HG03139 (cell line): ENCODE results near the gene MYH15.

Source experiments
- ATAC-seq: cut with Tn5 transposase; IDR thresholded peaks from one replicate; pipeline ENCODE4 v1.9.1; 2021; ENCODE audit not compliant: unreplicated experiment

MYH15 gene

DNA sequence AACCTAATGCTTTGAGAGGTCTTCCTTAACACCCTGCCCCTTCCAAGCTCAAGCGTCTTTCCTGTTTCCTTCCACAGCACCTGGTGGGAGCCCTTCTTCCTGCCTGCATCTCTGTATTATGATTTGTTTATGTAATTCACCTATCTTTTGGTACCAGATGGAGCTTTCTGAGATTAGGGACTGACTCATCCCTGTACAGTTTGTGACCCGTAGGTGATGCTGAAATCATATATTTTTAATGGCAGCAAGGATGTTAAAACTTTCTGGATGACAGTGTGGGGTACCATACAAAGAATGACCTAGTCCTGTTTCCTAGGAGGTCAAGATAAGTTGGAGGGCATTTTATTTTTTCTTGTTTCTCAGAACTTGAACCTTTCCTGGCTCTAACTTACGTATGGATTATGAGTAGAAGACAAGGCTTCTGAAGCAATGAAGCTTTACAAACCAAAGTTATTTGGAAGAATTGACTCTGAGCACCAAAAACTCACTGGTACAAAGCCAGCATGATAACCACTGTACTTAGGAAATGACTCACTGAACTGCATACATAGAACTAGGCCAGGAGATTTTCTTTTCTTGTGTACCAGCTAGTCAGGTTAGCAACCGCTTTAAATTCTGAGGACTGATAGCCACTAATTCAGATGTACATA is 167.4 kb downstream of the MYH15 start:
- no peak for ATAC-seq

DNA sequence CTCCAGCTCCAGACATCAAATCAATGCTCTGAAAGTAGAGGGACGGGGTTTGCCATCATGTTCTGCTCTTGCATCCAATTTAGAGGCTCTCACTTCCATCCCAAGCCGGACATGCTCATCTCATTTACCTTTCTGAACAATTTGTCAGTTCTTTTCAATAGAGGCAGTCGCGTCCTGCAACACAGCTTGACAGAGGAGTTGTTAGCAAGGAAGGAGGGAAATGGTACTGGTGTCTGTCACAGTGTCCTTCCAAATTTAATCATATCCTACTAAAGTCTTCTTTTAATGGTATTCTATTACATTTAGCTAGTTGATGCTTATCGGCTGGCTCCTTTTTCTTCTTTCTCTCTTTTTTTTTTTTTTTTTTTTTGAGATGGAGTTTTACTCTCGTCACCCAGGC is 168.5 kb downstream of the MYH15 start:
- ATAC-seq: no peak

DNA sequence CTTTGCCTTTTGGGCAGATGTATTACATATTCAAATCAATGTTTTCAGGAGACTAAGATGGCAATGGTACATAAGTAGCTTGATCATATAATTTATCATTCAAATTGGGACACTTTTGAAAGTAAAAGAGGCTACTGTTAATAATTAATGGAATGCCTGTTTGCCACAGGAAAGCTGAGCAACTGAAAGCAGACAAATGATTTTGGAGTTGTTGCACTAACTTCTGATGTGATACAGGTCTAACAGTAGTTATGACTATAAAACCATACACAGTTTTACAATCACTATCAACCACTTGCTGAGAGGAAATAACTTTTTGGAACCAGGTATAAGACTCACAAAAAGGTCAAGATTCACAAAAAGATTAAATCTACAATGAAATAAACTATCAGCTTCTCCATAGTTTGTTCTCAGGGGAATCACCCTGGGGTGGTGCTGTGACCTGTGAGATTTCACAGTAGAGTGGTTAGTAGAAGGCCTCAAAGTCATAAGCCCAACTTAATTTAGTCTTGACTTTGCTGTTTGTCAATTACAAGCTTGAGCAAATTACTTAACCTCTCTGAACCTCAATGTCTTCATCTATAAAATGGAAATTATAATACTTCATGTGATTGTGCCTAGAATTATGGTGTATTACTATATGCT is 171.4 kb downstream of the MYH15 start:
- peak; percentile 59 for ATAC-seq

DNA sequence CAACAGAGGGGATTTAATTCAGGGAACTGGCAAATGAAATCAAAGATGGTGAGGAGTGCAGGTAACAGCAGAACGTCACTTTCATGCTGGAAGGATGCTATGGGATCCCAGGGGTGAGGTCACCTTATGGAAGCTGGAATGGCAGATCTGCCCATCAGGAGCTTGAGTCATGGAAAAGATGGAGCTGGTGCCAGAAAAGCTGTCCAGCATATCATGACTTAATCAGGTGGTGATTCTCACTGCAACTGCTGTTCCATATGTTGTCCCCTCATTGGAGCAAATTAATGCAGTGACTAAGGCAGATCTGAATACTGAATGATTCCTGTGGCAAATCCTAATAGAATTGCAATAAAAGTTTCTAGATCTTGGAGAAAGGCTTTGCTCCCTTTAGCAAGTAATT is 175.7 kb downstream of the MYH15 start:
- ATAC-seq: no peak

DNA sequence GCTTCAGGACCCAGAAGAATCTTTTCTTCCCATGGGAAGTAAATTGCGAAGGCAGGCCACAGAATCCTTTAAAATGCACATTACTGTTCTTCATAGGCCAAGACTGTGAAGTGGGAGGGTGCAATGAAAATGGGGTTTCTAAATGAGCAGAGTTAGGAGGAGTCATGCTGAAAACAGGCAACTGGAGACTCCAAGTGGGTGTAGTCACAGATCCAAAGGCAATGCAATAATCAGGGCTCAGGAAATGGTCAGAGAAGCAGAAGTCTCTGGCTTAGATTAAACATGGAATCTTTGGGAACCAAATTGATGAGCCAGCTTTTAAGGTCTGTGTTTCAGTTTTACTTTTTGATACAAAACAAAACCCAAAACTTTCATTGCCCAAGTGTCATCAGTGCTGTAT is 176.4 kb downstream of the MYH15 start:
- ATAC-seq: no peak

DNA sequence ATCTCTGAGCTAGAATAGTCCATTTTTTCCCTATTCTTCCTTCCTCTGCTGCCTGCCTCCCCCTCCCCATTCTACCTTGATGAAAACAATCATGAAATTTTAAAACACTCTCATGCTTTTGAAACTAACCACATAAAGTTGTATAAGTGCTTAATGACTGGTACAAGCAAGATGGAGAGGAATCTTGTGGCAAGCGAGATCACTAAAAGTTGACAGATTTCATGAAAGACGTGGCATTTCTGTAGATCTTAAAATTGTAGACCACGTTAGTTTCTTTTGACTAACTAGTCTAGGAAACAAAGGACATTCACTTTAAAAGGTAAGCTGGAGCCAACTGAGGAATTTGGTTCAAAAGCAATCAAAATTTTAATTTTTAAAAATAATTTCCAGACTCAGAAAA is 178.6 kb downstream of the MYH15 start:
- no peak for ATAC-seq
